Epithelial cell of proximal tubule (primary cell): Measurements from ENCODE around the gene PSKH1. TPM values are rescaled to one million over a fixed set of nuclear protein-coding genes. Genes with fewer than 3 reads are reported as not detected.

Source experiments
- DNase-seq: peaks from one replicate; pipeline ENCODE4 v3.0.0-alpha.2; 2011; ENCODE audit warnings: low read depth
- H3K4me3 ChIP-seq: 2 replicates; pipeline ENCODE4 v1.5.1; 2011; ENCODE audit warnings: low read depth, mild to moderate bottlenecking, low read length
- total RNA-seq: library from RNA; depleted of rRNA; stranded (reverse); fragments of >200 nt; gene quantifications from 2 replicates; pipeline ENCODE4 v1.2.3, GENCODE V29; 2015
- TF ChIP-seq, protein P1 (sequence below): conservative IDR thresholded peaks from 2 replicates; pipeline ENCODE4 v1.5.1; 2012; ENCODE audit warnings: low read depth, mild to moderate bottlenecking, low read length

Gene PSKH1
- total RNA-seq, 1 donor from 2014 or later = 6.7 TPM

DNA sequence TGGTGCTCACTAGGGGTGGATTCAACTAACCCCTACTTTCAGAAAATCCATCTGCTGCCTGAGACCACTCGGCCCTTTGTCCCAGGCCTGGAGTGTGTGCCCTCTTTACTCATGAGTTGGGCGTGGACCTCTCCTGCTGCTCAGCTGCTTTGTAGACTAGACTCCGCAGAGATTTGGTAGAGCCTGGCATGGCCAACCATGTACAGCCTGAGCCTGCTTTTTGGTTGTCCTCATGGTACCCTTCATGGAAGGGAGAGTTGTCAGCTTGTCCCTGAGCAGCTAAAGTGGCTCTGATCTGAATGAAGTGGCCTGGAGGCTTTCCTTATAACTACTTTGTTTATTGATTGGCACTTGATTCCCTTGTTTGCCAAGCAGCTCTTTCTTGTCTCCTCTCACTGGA lies 18.7 kb upstream of the PSKH1 start:
- no peak for DNase-seq
- TF ChIP-seq, protein P1, sequence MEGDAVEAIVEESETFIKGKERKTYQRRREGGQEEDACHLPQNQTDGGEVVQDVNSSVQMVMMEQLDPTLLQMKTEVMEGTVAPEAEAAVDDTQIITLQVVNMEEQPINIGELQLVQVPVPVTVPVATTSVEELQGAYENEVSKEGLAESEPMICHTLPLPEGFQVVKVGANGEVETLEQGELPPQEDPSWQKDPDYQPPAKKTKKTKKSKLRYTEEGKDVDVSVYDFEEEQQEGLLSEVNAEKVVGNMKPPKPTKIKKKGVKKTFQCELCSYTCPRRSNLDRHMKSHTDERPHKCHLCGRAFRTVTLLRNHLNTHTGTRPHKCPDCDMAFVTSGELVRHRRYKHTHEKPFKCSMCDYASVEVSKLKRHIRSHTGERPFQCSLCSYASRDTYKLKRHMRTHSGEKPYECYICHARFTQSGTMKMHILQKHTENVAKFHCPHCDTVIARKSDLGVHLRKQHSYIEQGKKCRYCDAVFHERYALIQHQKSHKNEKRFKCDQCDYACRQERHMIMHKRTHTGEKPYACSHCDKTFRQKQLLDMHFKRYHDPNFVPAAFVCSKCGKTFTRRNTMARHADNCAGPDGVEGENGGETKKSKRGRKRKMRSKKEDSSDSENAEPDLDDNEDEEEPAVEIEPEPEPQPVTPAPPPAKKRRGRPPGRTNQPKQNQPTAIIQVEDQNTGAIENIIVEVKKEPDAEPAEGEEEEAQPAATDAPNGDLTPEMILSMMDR = no peak
- H3K4me3 ChIP-seq = peak overlapping the region; percentile 99

DNA sequence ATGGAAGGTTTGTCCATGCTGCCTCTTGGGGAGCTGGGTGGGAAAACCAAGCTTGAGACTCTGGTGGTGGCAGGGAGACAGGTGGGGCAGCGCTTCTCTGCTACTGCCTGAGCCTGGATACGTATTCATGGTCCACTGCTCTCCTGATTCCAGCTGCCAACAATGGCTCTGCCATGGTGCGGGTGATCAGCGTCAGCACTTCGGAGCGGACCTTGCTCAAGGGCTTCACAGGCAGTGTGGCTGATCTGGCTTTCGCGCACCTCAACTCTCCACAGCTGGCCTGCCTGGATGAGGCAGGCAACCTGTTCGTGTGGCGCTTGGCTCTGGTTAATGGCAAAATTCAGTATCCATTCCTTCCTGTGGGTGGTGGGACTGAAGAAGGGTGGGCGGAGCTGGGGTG lies 16.0 kb upstream of the PSKH1 start:
- DNase-seq = no peak
- TF ChIP-seq, protein P1 = no peak

DNA sequence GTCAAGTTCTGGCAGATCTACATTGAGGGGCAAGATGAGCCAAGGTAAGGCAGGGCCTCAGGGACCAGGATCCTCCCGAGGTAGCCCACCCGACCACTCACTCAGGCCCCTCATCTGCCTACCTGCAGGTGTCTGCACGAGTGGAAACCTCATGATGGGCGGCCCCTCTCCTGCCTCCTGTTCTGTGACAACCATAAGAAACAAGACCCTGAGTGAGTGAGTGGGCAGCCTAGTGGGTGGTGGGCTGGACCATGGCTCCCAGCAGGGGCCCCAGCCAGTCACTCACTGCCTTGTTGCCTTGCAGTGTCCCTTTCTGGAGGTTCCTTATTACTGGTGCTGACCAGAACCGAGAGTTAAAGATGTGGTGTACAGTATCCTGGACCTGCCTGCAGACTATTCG lies 14.8 kb upstream of the PSKH1 start:
- H3K4me3 ChIP-seq = no peak overlapping the region
- TF ChIP-seq, protein P1 = no peak
- no peak for DNase-seq

More for the DNA sequence above, 16.0 kb upstream of the PSKH1 start:
- no peak overlapping the region for H3K4me3 ChIP-seq

DNA sequence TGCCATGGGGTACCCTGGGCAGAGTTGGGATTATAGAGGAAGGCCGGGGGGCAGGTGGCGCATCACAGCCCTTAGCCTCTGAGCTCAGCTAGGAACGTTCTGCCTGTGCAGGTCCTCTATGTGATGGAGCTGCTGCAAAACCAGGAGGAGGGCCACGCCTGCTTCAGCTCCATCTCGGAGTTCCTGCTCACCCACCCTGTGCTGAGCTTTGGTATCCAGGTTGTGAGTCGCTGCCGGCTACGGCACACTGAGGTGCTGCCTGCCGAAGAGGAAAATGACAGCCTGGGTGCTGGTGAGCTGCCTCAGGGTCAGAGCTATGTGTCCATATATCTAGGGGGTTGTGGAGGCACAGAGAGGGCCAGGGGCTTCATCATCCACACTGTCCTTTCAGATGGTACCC lies 14.2 kb upstream of the PSKH1 start:
- TF ChIP-seq, protein P1 = no peak
- H3K4me3 ChIP-seq = no peak overlapping the region
- no peak for DNase-seq

DNA sequence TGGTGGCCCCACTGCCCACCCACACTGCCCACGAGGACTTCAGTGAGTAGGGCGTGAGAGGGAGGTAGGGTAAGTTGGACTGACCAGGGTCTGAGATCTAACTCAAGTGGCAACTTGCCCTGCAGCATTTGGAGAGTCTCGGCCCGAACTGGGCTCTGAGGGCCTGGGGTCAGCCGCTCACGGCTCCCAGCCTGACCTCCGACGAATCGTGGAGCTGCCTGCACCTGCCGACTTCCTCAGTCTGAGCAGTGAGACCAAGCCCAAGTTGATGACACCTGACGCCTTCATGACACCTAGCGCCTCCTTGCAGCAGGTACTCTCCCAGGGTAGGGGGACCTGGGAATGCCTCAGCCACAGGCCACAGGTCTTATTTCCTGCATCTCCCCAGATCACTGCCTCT lies 13.6 kb upstream of the PSKH1 start:
- no peak for DNase-seq
- no peak overlapping the region for H3K4me3 ChIP-seq
- TF ChIP-seq, protein P1 = no peak

DNA sequence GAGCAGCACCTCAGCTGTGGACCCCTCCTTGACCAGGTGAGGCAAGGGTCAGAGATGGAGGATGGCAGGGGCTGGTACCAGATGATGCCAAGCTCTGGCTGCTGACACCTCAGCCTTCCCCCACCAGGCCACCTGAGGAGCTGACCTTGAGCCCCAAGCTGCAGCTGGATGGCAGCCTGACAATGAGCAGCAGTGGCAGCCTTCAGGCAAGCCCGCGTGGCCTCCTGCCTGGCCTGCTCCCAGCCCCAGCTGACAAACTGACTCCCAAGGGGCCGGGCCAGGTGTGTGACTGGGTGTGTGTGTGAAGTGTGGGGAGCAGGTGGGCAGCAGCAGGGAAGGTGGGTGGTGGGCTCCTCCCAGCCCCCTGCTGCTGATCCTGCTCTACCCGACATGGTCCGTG lies 13.1 kb upstream of the PSKH1 start:
- H3K4me3 ChIP-seq = no peak overlapping the region
- TF ChIP-seq, protein P1 = no peak
- no peak for DNase-seq

DNA sequence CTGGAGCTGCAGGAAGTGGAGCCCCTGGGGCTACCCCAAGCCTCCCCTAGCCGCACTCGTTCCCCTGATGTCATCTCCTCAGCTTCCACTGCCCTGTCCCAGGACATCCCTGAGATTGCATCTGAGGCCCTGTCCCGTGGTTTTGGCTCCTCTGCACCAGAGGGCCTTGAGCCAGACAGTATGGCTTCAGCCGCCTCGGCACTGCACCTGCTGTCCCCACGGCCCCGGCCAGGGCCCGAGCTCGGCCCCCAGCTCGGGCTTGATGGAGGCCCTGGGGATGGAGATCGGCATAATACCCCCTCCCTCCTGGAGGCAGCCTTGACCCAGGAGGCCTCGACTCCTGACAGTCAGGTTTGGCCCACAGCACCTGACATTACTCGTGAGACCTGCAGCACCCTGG lies 12.5 kb upstream of the PSKH1 start:
- TF ChIP-seq, protein P1 = no peak

More for the DNA sequence above, 12.5 kb upstream of the PSKH1 start:
- DNase-seq = no peak
- H3K4me3 ChIP-seq = no peak overlapping the region
